HG03196 (cell line): ENCODE data around the gene FXYD6.

Source experiments
- ATAC-seq: cut with Tn5 transposase; IDR thresholded peaks from one replicate; pipeline ENCODE4 v1.9.1; 2021; ENCODE audit not compliant: unreplicated experiment

Gene FXYD6

GRCh38 chr11:117887431-117888138, 11.1 kb upstream of the FXYD6 start:
- no peak for ATAC-seq

- ATAC-seq: no peak
Observed at GRCh38 chr11:117885777-117886176, 9.3 kb upstream of the FXYD6 start.

DNA sequence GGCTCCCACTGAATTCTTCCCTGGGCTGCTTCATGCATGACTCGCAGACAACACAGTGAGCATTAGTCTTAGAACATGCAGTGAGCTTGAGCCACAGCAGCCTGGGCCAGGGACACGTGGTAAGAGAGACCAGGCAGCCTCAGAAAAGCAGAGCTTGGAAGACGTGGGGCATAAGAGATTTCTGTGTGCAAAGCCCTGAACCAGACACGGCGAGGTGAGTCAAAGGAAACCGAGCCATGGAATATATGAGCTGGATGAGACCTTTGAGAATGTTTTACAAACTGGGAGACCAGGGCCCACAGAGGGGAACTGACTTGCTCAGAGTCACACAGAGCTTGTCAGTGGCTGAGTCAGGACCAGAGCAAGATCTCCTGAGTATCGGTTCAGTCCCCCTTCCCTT, 8.5 kb upstream of the FXYD6 start:
- ATAC-seq: no peak

GRCh38 chr11:117883063-117883462, 6.6 kb upstream of the FXYD6 start:
- ATAC-seq: no peak

GRCh38 chr11:117882311-117882905, 6.0 kb upstream of the FXYD6 start:
- ATAC-seq: no peak

DNA sequence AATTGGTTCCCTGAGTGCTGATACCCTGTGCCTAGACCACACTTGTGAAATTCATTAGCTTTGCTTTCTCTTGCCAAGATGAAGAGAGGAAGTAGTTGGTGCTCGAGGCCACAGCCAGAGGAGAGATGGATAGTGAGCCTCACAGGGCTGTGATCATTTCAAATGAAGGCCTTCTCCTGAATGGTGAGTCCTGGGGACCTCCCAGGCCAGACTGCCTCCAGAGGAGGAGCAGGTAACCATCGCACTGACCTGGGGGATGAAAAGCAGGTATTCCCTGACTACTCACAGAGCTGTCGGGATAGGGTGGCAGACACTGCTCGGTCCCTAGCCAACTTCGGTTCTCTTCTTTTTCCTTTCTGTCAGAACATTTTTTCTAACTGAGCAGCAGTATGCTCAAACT, 4.8 kb upstream of the FXYD6 start:
- no peak for ATAC-seq

DNA sequence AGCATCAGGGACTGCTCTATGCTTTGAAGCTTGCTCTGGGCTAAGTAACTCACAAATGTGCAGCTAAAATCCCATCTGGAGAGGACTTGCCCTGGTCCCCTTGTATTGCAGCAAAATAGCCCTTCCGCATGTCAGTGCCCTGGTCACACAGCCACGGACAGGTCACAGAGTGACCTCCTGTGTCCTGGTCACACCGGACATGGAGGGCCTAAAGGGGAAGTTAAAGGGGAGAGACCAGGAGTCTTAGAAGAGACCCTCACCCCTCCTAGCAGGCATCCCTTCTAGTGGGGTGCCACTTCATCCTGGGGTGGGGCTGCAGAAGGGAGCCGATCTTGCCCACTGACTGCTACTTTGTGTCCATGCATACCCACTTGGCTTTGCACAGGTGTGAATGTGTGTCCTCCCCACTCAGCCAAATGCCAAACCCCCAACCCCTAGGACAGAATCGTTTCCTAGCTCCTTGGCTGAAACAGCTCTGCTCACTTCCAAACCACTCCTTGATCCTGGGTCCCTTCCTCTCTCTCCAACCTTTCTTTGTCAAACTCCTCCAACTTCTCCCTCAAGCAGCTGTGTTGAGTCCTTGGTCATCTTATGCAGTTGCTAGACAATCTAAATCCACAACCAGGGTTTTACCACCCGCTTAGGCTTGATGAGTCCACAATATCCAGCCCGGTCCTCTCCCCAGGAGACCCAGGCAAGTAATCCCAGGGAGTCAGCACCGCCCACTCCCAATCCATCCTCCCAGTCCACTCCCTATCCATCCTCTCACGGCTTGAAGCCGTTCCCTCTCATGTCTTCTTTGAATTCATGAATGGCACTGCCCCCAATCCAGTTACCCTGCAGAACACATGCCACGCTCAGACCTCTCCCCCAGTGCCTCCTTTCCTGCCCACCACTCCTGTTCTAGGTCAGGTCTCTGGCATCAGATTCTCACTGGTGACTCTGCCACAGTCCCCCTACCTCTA, 3.3 kb upstream of the FXYD6 start:
- ATAC-seq: no peak

DNA sequence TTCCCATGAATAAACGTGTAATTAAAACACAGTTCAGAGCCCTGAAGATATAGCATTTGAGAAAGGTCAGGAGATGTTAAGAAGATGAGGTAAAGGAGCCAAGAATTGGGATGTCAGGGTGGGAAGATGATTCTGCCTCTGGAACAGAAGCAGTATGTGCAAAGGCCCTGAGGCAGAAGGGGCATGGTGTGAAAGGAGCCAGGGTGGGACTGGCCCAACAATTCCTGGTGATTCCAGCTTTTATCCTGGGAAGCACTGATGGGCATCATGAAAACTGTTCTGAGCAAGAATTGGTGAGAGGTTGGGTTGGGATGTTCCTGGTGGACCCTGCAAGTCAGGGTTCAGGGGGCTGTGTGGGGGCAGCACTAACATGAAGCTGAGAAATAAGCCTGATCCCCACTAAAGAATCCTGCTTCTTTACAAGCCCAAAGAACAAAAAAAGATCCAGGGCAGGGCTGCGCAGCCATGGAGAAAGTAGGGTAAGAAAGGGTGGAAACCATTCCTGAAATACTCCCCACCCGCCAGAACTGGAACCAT, 2.5 kb upstream of the FXYD6 start:
- no peak for ATAC-seq

- ATAC-seq: no peak
Observed at GRCh38 chr11:117878314-117878938, 2.0 kb upstream of the FXYD6 start.

- no peak for ATAC-seq
Observed at GRCh38 chr11:117877120-117877784, 794 bp upstream of the FXYD6 start.

DNA sequence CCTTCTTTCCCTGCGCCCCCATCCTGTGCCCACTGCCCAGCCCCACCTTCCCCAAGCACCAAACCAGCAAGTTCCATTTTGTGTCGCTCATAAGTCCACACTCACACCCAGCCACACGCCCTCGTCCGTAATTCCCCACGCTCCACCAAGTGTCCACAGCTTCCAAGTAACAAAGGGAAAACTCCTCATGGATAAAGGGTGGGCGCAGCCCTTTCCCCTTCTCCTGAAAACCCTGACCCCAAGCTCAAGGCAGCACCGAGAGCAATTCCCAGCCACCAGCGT, 458 bp downstream of the FXYD6 start:
- no peak for ATAC-seq

DNA sequence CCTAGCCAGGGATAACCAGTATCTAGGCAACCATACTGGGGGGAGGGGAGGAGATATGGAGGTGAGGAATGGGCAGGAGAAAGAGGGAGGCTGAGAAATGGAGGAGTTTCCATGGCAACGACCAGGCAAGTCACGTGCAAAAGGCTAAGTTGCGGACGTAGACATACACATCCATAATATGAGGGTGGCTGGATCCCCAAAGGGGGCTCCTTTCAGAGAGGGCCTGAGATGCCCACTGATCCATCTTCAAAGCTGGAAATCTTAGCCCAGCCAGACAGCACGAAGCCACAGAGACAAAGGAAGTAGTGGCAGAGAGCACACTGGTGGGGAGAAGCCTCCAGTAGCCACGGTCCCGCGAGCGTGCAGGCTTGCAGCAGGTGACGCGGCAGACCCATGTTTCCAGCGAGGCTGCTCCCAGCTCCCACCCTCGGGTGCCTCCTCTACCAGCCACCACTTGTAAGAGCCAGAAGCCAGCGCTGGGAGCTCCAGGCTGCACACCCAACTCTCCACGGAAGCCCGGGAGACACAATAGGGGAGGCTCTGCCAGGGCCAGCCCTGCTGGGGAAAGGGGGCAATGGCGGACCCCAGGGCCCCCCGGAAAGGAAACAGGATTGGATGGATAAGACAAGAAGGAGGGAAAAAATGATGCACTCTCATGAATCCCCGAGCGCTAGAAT, 938 bp downstream of the FXYD6 start:
- no peak for ATAC-seq

- ATAC-seq: no peak
Observed at GRCh38 chr11:117874910-117875381, 1.5 kb downstream of the FXYD6 start.

GRCh38 chr11:117874253-117874909, 2.1 kb downstream of the FXYD6 start:
- ATAC-seq: no peak

DNA sequence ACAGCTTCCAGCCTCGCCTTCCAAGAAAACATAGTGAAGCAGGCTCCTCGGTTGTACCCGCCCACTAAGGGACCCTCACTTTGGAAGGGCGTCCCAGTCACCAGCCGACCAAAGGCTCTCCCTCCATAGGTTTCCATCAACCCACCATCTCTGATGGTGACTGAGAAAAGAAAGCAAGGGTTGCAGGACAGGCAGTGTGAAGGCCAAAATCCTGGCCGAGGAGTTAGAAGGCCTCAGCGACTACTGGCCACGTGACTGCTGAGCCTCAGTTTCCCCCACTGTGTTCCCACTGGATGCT, 2.7 kb downstream of the FXYD6 start:
- ATAC-seq: no peak

DNA sequence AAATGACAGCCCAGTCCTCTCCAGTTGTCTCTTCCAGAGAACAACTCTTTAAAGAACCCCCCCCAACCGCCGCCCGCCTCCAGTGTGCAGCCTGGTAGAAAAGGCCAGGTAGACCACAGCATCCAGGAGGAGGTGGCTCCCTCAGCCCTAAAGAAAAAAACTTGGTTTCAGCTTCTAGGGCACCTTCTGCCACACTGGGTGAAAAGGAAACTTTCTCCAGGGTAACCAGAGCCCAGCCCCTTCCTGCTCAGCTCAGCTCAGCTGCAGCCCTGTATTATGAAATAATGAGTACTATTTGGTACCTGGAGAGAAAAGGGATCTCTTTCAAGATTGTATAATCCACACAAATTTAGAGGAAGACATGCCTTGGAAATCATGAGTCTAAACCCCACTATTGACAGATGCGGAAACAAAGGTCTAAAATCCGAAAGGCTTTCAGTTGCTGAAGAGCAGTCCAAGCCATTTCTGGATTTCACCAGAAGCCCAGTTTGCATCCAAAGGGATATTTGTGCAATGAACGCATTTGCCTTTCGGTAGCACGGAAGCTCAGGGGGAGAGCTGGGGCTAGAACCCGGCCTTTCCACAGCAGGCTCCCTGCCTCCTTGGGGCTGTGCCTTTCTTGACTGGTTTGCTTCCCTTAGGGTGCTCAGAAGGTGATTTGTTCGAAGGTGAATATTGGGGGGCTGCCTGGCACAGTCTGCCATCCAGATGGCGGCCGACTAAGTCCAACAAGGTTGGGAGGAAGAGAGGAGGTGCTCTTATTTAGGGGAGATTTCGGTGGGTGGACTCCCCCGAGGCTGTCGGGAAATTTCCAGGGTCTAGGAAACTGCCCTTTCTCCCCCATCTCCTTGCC, 3.3 kb downstream of the FXYD6 start:
- ATAC-seq: no peak

DNA sequence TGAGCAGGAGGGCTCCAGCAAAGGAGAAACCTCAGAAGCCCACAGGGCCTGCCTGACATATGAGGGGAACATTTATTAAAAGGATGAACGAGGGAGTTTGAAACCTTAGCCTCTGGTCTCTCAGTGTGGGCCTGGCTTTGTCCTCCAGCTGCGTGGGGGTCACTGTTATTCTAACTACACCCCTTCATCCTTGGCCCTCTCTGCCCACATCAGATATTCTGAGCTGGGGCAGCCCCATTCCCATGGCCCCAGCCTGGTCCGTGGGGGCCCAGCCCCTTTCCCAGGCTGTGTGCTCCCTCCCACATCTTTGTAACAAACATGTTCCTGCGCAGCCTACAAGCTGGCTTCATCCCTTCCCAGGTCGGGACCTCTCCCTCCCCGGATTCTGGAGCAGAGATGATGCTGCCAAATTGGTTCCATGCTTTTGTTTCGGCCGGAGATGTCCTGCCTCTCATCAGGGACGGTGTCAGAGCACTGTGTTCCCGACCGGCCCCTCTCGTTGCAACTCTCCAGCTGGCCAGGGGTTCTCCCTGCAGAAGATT, 4.0 kb downstream of the FXYD6 start:
- ATAC-seq: no peak

GRCh38 chr11:117871784-117872183, 4.7 kb downstream of the FXYD6 start:
- ATAC-seq: no peak

DNA sequence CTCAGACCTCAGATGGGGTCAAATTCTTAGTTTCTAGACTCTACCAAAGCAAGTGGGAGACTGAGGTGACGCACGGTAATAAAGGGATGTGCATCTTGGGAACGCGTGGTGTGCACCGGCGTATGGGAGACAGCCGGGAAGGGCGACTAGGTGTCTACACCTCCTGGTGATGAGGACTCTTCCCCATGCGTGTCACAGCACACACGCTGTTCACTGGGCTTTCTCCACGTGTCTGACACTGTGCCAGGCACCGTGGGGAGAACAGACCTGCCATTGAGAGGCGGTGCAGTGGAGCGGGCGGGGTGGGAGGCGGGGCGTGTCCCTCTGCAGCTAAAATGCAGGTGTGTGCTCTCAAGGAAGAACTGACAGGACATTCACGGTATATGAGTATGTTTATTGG, 5.3 kb downstream of the FXYD6 start:
- no peak for ATAC-seq
